ENCODE results near the gene RNF148. TPM values are rescaled to one million over a fixed set of nuclear protein-coding genes. Genes with fewer than 3 reads are reported as not detected.

Gene RNF148
- total RNA-seq, 4 donors from 2014 or later, result 0.58 to 8.7 (median 1.7) TPM

- TF ChIP-seq POLR2A (IDR thresholded peaks at IDR 0.05; ENCODE audit: low read depth), result no peak
- TF ChIP-seq EP300 (IDR thresholded peaks at IDR 0.05), result no peak
- TF ChIP-seq POLR2AphosphoS5 (IDR thresholded peaks at IDR 0.05), result no peak
- TF ChIP-seq CTCF (IDR thresholded peaks at IDR 0.05), result no peak
- H3K4me1 ChIP-seq, result peaks cover 0 to 12% (median 0%) of the 10 kb centered on the region in 4 donors
- H3K9me3 ChIP-seq, result no peaks in the 10 kb centered on the region
- DNase-seq (ENCODE audit: extremely low spot score), result no peak
- H3K27me3 ChIP-seq, result no peaks in the 10 kb centered on the region
- no peaks in the 10 kb centered on the region for H3K36me3 ChIP-seq
- intact Hi-C loops (cut with DNase I), result no loop called here
- WGBS, result 81% methylated on average over 7 of the region's 7 CpGs
- H3K4me3 ChIP-seq, result no peak overlapping the region
- no peak overlapping the region for H3K27ac ChIP-seq (replicated peaks in 1 of 4)
Measured at GRCh38 chr7:122709930-122710646, 7.4 kb upstream of the RNF148 start.

DNA sequence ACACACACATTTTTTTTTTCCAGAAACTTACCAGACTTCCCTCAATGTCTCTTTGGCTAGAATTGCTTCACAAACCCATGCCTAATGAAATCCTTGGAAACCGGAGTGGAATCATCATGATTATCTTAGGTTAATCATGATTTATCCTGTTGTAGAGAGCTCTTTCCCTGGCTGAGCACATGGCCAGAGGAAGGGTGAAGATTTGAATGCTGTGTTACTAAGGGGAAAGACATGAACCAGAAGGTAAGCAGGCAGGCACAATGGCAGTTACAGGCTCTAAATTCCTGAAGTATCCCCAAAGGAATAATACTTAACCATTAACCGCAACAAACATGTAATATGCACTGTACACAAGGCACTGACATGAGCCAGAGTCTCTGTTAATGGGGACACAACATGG, 4.1 kb upstream of the RNF148 start:
- TF ChIP-seq POLR2A (IDR thresholded peaks at IDR 0.05; ENCODE audit: low read depth) (no peak), POLR2AphosphoS5 (IDR thresholded peaks at IDR 0.05) (no peak), EP300 (IDR thresholded peaks at IDR 0.05) (no peak), CTCF (IDR thresholded peaks at IDR 0.05) (no peak)
- H3K27ac ChIP-seq (replicated peaks in 1 of 4), result no peak overlapping the region
- no peaks in the 10 kb centered on the region for H3K27me3 ChIP-seq
- peaks cover 0 to 8% (median 4%) of the 10 kb centered on the region in 4 donors for H3K4me1 ChIP-seq
- peaks cover 0 to 3% (median 0%) of the 10 kb centered on the region in 4 donors for H3K36me3 ChIP-seq
- WGBS, result 88% methylated on average over 2 of the region's 2 CpGs
- intact Hi-C loops (cut with DNase I), result no loop called here
- no peaks in the 10 kb centered on the region for H3K9me3 ChIP-seq
- no peak overlapping the region for H3K4me3 ChIP-seq
- DNase-seq (ENCODE audit: extremely low spot score), result no peak

- Histone ChIP-seq H3K27me3 (no peaks in the 10 kb centered on the region), H3K36me3 (peaks cover 0 to 4% (median 0%) of the 10 kb centered on the region in 4 donors), H3K4me3 (no peak within 1 kb of the TSS), H3K9me3 (no peaks in the 10 kb centered on the region), H3K4me1 (peaks cover 0 to 20% (median 4%) of the 10 kb centered on the region in 4 donors), H3K27ac (replicated peaks in 1 of 4) (no peak within 1 kb of the TSS)
- intact Hi-C loops (cut with DNase I), result no loop called here
- no peak for TF ChIP-seq POLR2A (IDR thresholded peaks at IDR 0.05; ENCODE audit: low read depth)
- no peak for TF ChIP-seq POLR2AphosphoS5 (IDR thresholded peaks at IDR 0.05)
- TF ChIP-seq CTCF (IDR thresholded peaks at IDR 0.05), result no peak
- TF ChIP-seq EP300 (IDR thresholded peaks at IDR 0.05), result no peak
- no peak for DNase-seq (ENCODE audit: extremely low spot score)
Measured at GRCh38 chr7:122699017-122699416, 3.7 kb downstream of the RNF148 start, which contains the start of gene RNF133. RNF133 (minus strand) TSS chr7:122699117; CDS start chr7:122698918, 199 bp downstream.

GRCh38 chr7:122695816-122696215, 6.9 kb downstream of the RNF148 start:
- TF ChIP-seq EP300 (IDR thresholded peaks at IDR 0.05) (no peak), POLR2AphosphoS5 (IDR thresholded peaks at IDR 0.05) (no peak), POLR2A (IDR thresholded peaks at IDR 0.05; ENCODE audit: low read depth) (no peak), CTCF (IDR thresholded peaks at IDR 0.05) (no peak)
- WGBS, result 75% methylated on average over 1 of the region's 1 CpG
- Histone ChIP-seq H3K4me3 (no peak overlapping the region), H3K36me3 (peaks cover 0 to 3% (median 0%) of the 10 kb centered on the region in 4 donors), H3K9me3 (no peaks in the 10 kb centered on the region), H3K27me3 (no peaks in the 10 kb centered on the region), H3K4me1 (peaks cover 0 to 14% (median 0%) of the 10 kb centered on the region in 4 donors), H3K27ac (replicated peaks in 1 of 4) (no peak overlapping the region)
- intact Hi-C loops (cut with DNase I), result no loop called here
- DNase-seq (ENCODE audit: extremely low spot score), result no peak
